Astrocyte (in vitro differentiated cells and primary cell): ENCODE results near the gene UBL4A.

Source experiments
- CTCF ChIP-seq: IDR thresholded peaks from 2 replicates; pipeline ENCODE4 v1.5.1; 2011; ENCODE audit warnings: low read depth, mild to moderate bottlenecking, inconsistent platforms, low read length, moderate library complexity; ENCODE audit not compliant: insufficient read depth
- EZH2 ChIP-seq: IDR thresholded peaks from 2 replicates; pipeline ENCODE4 v1.6.1; 2012; ENCODE audit warnings: mild to moderate bottlenecking, low read length, inconsistent platforms; ENCODE audit not compliant: insufficient read depth

DNA sequence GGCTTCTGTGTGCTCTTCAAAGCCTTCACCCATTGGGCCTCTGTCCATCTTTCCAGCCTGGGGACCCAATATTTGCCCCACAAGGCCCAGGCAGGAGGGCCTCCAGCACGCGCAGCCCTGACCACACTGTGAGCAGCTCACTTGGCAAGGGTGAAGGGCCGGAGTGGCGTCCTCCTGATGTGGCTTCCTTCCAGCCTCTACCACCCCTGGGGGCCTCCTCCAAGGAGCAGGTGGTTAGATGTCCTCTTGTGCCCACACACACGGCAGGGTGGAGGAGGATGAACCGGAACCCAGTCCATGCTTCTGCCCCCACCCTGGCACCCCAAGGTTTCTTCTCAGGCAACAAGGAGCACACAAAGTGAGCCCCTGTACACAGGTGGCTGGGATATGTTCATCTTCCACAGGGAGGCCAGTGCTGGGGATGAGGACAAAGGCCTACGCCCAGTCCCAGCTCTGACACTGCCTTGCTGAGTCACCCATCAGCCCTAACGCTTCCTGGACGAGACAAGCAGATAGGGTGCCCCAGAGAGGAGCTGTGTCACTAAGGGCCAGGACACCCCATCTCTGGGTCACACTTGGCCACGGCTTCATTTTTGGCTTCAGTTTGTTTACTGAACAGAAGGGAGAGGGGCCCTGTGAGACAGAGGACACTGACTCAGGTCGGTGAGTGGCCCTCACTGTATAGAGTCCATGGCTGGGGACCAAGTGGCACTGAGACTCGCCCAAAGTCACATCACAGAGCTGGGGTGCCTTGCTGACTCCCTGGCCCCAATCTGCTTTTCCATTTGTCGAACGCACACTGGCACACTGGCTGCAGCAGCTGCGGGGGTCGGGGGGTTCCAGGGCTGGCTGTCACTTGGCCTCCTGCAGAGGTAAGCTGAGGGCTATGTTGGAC is 1.9 kb downstream of the UBL4A start:
- TF ChIP-seq EZH2 (no peak), CTCF (no peak)
